Gastroesophageal sphincter (tissue), 4 donors: Measurements from ENCODE around the gene IL1A. TPM values are rescaled to one million over a fixed set of nuclear protein-coding genes. Genes with fewer than 3 reads are reported as not detected.

Experiments
- ATAC-seq: fragments of 150-250 bp; one replicate; pipeline ENCODE4 v1.9.1; 2016; ENCODE audit warnings: mild to moderate bottlenecking, moderate library complexity
- H3K27ac ChIP-seq, 4 donors: fragments of 200-600 bp; sonication (generic) in 3 of 4; 1 replicate in 3 of 4; 2 replicates in 1 of 4; pipeline ENCODE4 v1.5.1; 2016 to 2019
- H3K27me3 ChIP-seq: fragments of 200-600 bp; sonication (generic); one replicate; pipeline ENCODE4 v1.5.1; 2019
- H3K36me3 ChIP-seq, 2 donors: fragments of 200-600 bp; sonication (generic); one replicate each; pipeline ENCODE4 v1.5.1; 2019; ENCODE audit warnings: control low read depth in 1 of 2
- H3K4me1 ChIP-seq, 3 donors: fragments of 200-600 bp; sonication (generic); 1 replicate in 2 of 3; 2 replicates in 1 of 3; pipeline ENCODE4 v1.5.1; 2016 to 2019; ENCODE audit warnings: control low read depth in 2 of 3
- H3K4me3 ChIP-seq, 2 donors: fragments of 200-600 bp; sonication (generic); one replicate each; pipeline ENCODE4 v1.5.1; 2019; ENCODE audit warnings: mild to moderate bottlenecking in 1 of 2, moderate library complexity in 1 of 2
- H3K9me3 ChIP-seq, 3 donors: fragments of 200-600 bp; sonication (generic); one replicate each; pipeline ENCODE4 v1.5.1; 2017 to 2019; ENCODE audit warnings: control low read depth in 2 of 3
- EP300 ChIP-seq: sonication (generic); formaldehyde crosslinking; IDR thresholded peaks from one replicate; pipeline ENCODE4 v1.6.1; 2017; ENCODE audit warnings: antibody characterized with exemption, mild to moderate bottlenecking
- POLR2A ChIP-seq, 2 donors: fragments of 450-650 bp; IDR thresholded peaks; one replicate each; pipeline ENCODE4 v1.6.1; 2017; ENCODE audit warnings: antibody characterized with exemption in 2 of 2, mild to moderate bottlenecking in 2 of 2, moderate library complexity in 1 of 2
- POLR2AphosphoS5 ChIP-seq: sonication (generic); formaldehyde crosslinking; IDR thresholded peaks from one replicate; pipeline ENCODE4 v1.6.1; 2017; ENCODE audit warnings: antibody characterized with exemption
- WGBS, 2 donors: methylation state at CpG; one replicate each; pipeline ENCODE4 v1.1.5; 2018; ENCODE audit warnings: low coverage in 1 of 2; 5-methylcytosine and 5-hydroxymethylcytosine counted together
- total RNA-seq, 4 donors: library from RNA; depleted of rRNA; stranded (reverse); fragments of >200 nt; gene quantifications; one replicate each; pipeline ENCODE4 v1.1.0, GENCODE V29; 2016
- TF ChIP-seq, protein P1 (sequence below), 4 experiments: fragments of 200-600 bp in 2 of 4; fragments of 450-650 bp in 2 of 4; sonication (generic) in 1 of 4; IDR thresholded peaks; one replicate each; pipeline ENCODE4 v1.5.1; 2017 to 2019; ENCODE audit warnings: antibody characterized with exemption in 4 of 4, mild to moderate bottlenecking in 2 of 4, moderate library complexity in 2 of 4

The IL1A gene
- total RNA-seq, 4 donors from 2014 or later = not detected

DNA sequence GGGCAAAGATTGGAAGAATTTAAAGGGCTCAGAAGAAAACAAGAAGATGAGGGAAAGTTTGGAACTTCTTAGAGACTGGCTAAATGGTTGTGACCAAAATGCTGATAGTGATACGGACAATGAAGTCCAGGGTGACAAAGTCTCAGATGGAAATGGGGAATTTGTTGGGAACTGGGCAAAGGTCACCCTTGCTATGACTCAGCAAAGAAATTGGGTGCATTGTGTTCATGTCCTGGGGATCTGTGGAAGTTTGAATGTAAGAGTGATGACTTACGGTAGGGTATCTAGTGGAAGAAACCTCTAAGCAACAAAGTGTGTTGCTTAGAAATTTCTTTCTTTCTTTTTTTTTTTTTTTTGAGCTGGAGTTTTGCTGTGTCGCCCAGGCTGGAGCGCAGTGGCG is 6.0 kb upstream of the IL1A start:
- Histone ChIP-seq H3K4me3 (no peak overlapping the region), H3K36me3 (no peaks in the 10 kb centered on the region)
- TF ChIP-seq EP300 = no peak
- TF ChIP-seq, protein P1, sequence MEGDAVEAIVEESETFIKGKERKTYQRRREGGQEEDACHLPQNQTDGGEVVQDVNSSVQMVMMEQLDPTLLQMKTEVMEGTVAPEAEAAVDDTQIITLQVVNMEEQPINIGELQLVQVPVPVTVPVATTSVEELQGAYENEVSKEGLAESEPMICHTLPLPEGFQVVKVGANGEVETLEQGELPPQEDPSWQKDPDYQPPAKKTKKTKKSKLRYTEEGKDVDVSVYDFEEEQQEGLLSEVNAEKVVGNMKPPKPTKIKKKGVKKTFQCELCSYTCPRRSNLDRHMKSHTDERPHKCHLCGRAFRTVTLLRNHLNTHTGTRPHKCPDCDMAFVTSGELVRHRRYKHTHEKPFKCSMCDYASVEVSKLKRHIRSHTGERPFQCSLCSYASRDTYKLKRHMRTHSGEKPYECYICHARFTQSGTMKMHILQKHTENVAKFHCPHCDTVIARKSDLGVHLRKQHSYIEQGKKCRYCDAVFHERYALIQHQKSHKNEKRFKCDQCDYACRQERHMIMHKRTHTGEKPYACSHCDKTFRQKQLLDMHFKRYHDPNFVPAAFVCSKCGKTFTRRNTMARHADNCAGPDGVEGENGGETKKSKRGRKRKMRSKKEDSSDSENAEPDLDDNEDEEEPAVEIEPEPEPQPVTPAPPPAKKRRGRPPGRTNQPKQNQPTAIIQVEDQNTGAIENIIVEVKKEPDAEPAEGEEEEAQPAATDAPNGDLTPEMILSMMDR (IDR thresholded peaks at IDR 0.05) = no peak
- TF ChIP-seq POLR2AphosphoS5 = no peak
- no peak for TF ChIP-seq POLR2A (IDR thresholded peaks at IDR 0.05)

DNA sequence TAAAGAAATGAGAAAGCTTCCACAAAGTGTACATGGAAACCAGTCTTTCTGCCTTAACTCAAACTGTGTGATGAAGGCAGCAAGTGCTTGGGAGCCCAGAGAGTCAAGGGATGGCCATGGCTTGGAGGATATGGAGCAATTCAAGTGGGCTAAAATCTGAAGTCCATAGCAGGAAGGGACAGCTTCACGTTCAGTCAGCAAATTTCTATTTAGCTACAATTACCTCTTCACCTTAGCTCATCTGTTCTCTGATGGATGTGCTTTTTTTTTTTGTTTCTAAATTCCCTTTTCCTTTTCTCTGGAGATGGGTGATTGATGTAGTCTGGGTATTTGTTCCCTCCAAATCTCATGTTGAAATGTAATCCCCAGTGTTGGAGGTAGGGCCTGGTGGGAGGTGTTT is 4.9 kb upstream of the IL1A start:
- 73 to 79% methylated on average over 1 of the region's 1 CpG for WGBS, 2 donors
- no peaks in the 10 kb centered on the region for H3K36me3 ChIP-seq
- no peaks in the 10 kb centered on the region for H3K27me3 ChIP-seq
- TF ChIP-seq, protein P1 (IDR thresholded peaks at IDR 0.05) = no peak
- no peak for TF ChIP-seq POLR2A (IDR thresholded peaks at IDR 0.05)
- TF ChIP-seq POLR2AphosphoS5 = no peak
- TF ChIP-seq EP300 = no peak
- ATAC-seq = no peak
- H3K27ac ChIP-seq = no peak overlapping the region
- no peaks in the 10 kb centered on the region for H3K9me3 ChIP-seq
- peaks cover 0 to 9% (median 0%) of the 10 kb centered on the region in 3 donors for H3K4me1 ChIP-seq
- no peak overlapping the region for H3K4me3 ChIP-seq

More for the DNA sequence above, 6.0 kb upstream of the IL1A start:
- Histone ChIP-seq H3K9me3 (no peaks in the 10 kb centered on the region), H3K27me3 (no peaks in the 10 kb centered on the region), H3K27ac (no peak overlapping the region), H3K4me1 (peaks cover 0 to 18% (median 0%) of the 10 kb centered on the region in 3 donors)
- 95 to 96% methylated on average over 4 to 5 of the region's 5 CpGs for WGBS, 2 donors
- no peak for ATAC-seq

DNA sequence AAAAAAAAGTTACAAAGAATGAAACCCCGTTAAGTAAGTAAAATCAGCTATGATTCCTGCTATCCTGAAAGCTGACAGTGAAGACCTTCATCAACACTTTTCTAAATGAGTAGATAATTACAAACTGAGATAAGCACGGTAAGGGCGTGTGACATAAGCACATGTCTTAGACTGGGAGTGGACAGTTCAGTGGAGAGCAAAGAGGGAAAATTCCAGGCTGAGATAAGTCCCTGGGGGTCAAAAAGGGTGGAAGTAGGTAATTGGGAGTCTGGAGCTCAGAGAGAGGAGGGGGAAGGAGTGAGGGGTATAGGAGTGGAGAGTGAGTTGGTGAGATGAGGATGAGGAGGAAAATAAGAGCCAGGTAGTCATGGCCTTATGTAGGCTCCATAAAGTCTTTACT is 4.4 kb upstream of the IL1A start:
- Histone ChIP-seq H3K36me3 (no peaks in the 10 kb centered on the region), H3K27me3 (no peaks in the 10 kb centered on the region), H3K4me1 (peaks cover 0 to 4% (median 0%) of the 10 kb centered on the region in 3 donors), H3K4me3 (no peak overlapping the region), H3K9me3 (no peaks in the 10 kb centered on the region), H3K27ac (no peak overlapping the region)
- TF ChIP-seq, protein P1 (IDR thresholded peaks at IDR 0.05) = no peak
- TF ChIP-seq EP300 (no peak), POLR2AphosphoS5 (no peak), POLR2A (IDR thresholded peaks at IDR 0.05) (no peak)
- WGBS, 2 donors = 43 to 95% methylated on average over 2 to 3 of the region's 3 CpGs
- ATAC-seq = no peak

DNA sequence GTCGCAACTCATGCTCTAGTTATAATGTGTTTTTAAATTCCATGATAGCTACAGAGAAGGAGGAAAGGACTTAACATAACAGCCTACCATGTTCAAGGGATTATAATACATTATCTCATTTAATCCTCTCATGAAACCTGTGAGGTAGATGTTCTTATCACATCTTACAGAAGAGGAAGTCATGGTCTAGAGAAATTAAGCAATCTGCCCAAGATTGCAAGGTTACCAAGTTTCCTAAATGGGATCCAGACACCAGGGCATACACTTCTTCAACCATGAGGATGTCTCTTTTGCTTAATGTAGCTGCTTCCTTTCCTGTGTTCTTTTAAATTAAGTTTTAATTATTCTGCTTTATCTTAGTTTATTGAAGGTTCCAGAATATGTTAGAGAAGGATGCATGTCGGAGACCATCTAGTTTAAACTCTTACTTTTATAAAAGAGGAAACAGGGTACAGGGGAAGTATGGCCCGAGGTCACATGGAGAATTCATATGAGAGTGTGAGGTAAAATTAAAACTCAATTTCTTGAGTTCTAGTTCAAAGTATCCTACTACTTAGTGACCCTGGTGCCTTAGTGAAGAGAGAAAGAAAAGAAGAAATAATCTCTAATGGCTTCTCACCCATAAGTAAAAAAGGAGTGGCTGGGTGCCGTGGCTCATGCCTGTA is 3.6 kb upstream of the IL1A start:
- H3K27me3 ChIP-seq = no peaks in the 10 kb centered on the region
- no peaks in the 10 kb centered on the region for H3K36me3 ChIP-seq
- H3K4me1 ChIP-seq = no peaks in the 10 kb centered on the region
- H3K9me3 ChIP-seq = no peaks in the 10 kb centered on the region
- H3K4me3 ChIP-seq = no peak overlapping the region
- H3K27ac ChIP-seq = no peak overlapping the region
- TF ChIP-seq POLR2AphosphoS5 (no peak), POLR2A (IDR thresholded peaks at IDR 0.05) (no peak), EP300 (no peak)
- TF ChIP-seq, protein P1 (IDR thresholded peaks at IDR 0.05) = no peak
- 80 to 92% methylated on average over 4 of the region's 4 CpGs for WGBS, 2 donors
- no peak for ATAC-seq

DNA sequence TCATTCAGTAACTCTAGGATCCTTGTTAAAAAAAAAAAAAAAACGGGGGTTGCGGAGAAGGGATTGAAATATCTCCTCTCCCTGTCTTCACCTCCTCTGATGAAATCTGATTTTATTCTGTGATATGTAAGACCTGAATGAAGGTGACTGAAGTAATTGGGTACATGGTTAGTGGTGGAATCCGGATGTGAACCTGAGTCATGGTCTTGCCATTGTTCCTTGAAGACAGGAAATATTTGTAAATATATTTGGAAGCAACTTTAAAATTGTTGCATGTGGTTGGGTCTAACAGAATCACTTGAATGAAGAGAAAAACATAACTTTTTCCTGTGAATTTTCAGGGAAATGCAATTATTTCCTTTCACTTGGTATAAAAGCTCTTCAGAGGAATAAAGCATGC is 3.0 kb upstream of the IL1A start:
- no peak overlapping the region for H3K27ac ChIP-seq
- no peaks in the 10 kb centered on the region for H3K27me3 ChIP-seq
- no peaks in the 10 kb centered on the region for H3K36me3 ChIP-seq
- WGBS, 2 donors = 79 to 93% methylated on average over 3 of the region's 3 CpGs
- TF ChIP-seq, protein P1 (IDR thresholded peaks at IDR 0.05) = no peak
- TF ChIP-seq POLR2A (IDR thresholded peaks at IDR 0.05) (no peak), POLR2AphosphoS5 (no peak), EP300 (no peak)
- no peaks in the 10 kb centered on the region for H3K4me1 ChIP-seq
- no peak overlapping the region for H3K4me3 ChIP-seq
- H3K9me3 ChIP-seq = no peaks in the 10 kb centered on the region
- ATAC-seq = no peak
